Hepatocyte (in vitro differentiated cells): ENCODE measurements around the gene GLT8D1. TPM values are rescaled to one million over a fixed set of nuclear protein-coding genes. Genes with fewer than 3 reads are reported as not detected.

Source experiments
- DNase-seq: peaks from one replicate; pipeline ENCODE4 v3.0.0-alpha.2; 2016; ENCODE audit warnings: low spot score
- H2AFZ ChIP-seq: fragments of 200-600 bp; sonication (generic); 2 replicates; pipeline ENCODE4 v1.6.0; 2016; ENCODE audit warnings: antibody characterized with exemption, mild to moderate bottlenecking
- H3K27ac ChIP-seq: fragments of 200-600 bp; sonication (generic); 2 replicates; pipeline ENCODE4 v1.5.1; 2016; ENCODE audit warnings: mild to moderate bottlenecking
- H3K27me3 ChIP-seq: fragments of 200-600 bp; sonication (generic); 2 replicates; pipeline ENCODE4 v1.6.1; 2016
- H3K36me3 ChIP-seq: fragments of 200-600 bp; sonication (generic); replicated peaks from 2 replicates; pipeline ENCODE4 v1.5.1; 2016; ENCODE audit warnings: low read depth; ENCODE audit not compliant: insufficient read depth
- H3K4me1 ChIP-seq: fragments of 200-600 bp; sonication (generic); 2 replicates; pipeline ENCODE4 v1.5.1; 2016; ENCODE audit warnings: mild to moderate bottlenecking, moderate library complexity; ENCODE audit not compliant: insufficient read depth
- H3K4me2 ChIP-seq: fragments of 200-600 bp; sonication (generic); 2 replicates; pipeline ENCODE4 v1.6.0; 2016
- H3K4me3 ChIP-seq: fragments of 200-600 bp; sonication (generic); 2 replicates; pipeline ENCODE4 v1.5.1; 2016; ENCODE audit warnings: mild to moderate bottlenecking
- H3K79me2 ChIP-seq: fragments of 200-600 bp; sonication (generic); 2 replicates; pipeline ENCODE4 v1.6.0; 2017; ENCODE audit warnings: mild to moderate bottlenecking
- H3K9me2 ChIP-seq: fragments of 200-600 bp; sonication (generic); replicated peaks from 2 replicates; pipeline ENCODE4 v1.6.0; 2017; ENCODE audit warnings: mild to moderate bottlenecking; ENCODE audit not compliant: insufficient read depth
- H3K9me3 ChIP-seq: fragments of 200-600 bp; sonication (generic); 2 replicates; pipeline ENCODE4 v1.5.1; 2016; ENCODE audit warnings: low read depth, mild to moderate bottlenecking
- H4K20me1 ChIP-seq: fragments of 200-600 bp; sonication (generic); 2 replicates; pipeline ENCODE4 v1.6.0; 2016; ENCODE audit warnings: mild to moderate bottlenecking; ENCODE audit not compliant: insufficient read depth, poor library complexity, severe bottlenecking
- EZH2 ChIP-seq: fragments of 200-600 bp; sonication (generic); IDR thresholded peaks from 2 replicates; pipeline ENCODE4 v1.6.1; 2016; ENCODE audit warnings: antibody characterized with exemption, mild to moderate bottlenecking, borderline replicate concordance
- EZH2phosphoT487 ChIP-seq: fragments of 200-600 bp; sonication (generic); IDR thresholded peaks from one replicate; pipeline ENCODE4 v1.6.1; 2018; ENCODE audit warnings: antibody characterized with exemption, mild to moderate bottlenecking, low read depth, moderate library complexity; ENCODE audit not compliant: unreplicated experiment, severe bottlenecking
- WGBS: methylation state at CpG from one replicate; pipeline ENCODE4 v1.1.6; 2016; ENCODE audit warnings: low lambda C conversion rate; ENCODE audit errors: missing lambda C conversion rate; 5-methylcytosine and 5-hydroxymethylcytosine counted together
- polyA plus RNA-seq: library from polyadenylated mRNA; unstranded; fragments of >200 nt; fragmentation: Nextera tagmentation; extraction: Ambion mirVana; gene quantifications from 2 replicates; pipeline ENCODE4 v1.2.1, GENCODE V29; 2016
- total RNA-seq: library from RNA; depleted of rRNA; stranded (reverse); fragments of >200 nt; gene quantifications from 2 replicates; pipeline ENCODE4 v1.2.3, GENCODE V29; 2014
- TF ChIP-seq, protein P1 (sequence below): fragments of 200-600 bp; sonication (generic); IDR thresholded peaks from 2 replicates; pipeline ENCODE4 v1.5.1; 2016; ENCODE audit warnings: antibody characterized with exemption, mild to moderate bottlenecking; ENCODE audit not compliant: poor library complexity

GLT8D1 gene
- total and polyA plus RNA-seq, 2 experiments from 2014 or later, result 79.9 to 97.9 TPM

- H3K9me2 ChIP-seq, result no peaks in the 10 kb centered on the region
- no peak overlapping the region for H3K4me3 ChIP-seq
- H2AFZ ChIP-seq, result no peak overlapping the region
- H3K4me1 ChIP-seq, result no peaks in the 10 kb centered on the region
- no peak overlapping the region for H3K27ac ChIP-seq
- H4K20me1 ChIP-seq, result peaks cover 3% of the 10 kb centered on the region
- no peaks in the 10 kb centered on the region for H3K36me3 ChIP-seq
- H3K4me2 ChIP-seq, result no peak overlapping the region
- H3K27me3 ChIP-seq, result no peaks in the 10 kb centered on the region
- H3K79me2 ChIP-seq, result no peaks in the 10 kb centered on the region
- no peaks in the 10 kb centered on the region for H3K9me3 ChIP-seq
- no peak for DNase-seq
- 93% methylated on average over 3 of the region's 3 CpGs for WGBS
- TF ChIP-seq EZH2 (no peak), EZH2phosphoT487 (no peak)
- TF ChIP-seq, protein P1, sequence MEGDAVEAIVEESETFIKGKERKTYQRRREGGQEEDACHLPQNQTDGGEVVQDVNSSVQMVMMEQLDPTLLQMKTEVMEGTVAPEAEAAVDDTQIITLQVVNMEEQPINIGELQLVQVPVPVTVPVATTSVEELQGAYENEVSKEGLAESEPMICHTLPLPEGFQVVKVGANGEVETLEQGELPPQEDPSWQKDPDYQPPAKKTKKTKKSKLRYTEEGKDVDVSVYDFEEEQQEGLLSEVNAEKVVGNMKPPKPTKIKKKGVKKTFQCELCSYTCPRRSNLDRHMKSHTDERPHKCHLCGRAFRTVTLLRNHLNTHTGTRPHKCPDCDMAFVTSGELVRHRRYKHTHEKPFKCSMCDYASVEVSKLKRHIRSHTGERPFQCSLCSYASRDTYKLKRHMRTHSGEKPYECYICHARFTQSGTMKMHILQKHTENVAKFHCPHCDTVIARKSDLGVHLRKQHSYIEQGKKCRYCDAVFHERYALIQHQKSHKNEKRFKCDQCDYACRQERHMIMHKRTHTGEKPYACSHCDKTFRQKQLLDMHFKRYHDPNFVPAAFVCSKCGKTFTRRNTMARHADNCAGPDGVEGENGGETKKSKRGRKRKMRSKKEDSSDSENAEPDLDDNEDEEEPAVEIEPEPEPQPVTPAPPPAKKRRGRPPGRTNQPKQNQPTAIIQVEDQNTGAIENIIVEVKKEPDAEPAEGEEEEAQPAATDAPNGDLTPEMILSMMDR, result no peak
Observed at GRCh38 chr3:52655895-52656294, 49.7 kb downstream of the GLT8D1 start.

- Histone ChIP-seq H2AFZ (no peak overlapping the region), H3K4me3 (no peak overlapping the region), H3K4me1 (no peaks in the 10 kb centered on the region), H3K79me2 (no peaks in the 10 kb centered on the region), H3K9me2 (no peaks in the 10 kb centered on the region), H3K27me3 (no peaks in the 10 kb centered on the region), H3K27ac (no peak overlapping the region), H3K9me3 (no peaks in the 10 kb centered on the region), H4K20me1 (peaks cover 3% of the 10 kb centered on the region), H3K36me3 (peaks cover 4% of the 10 kb centered on the region), H3K4me2 (no peak overlapping the region)
- DNase-seq, result no peak
- TF ChIP-seq EZH2phosphoT487, result no peak
- TF ChIP-seq, protein P1, result no peak
- no peak for TF ChIP-seq EZH2
Observed at GRCh38 chr3:52651592-52651991, 54.0 kb downstream of the GLT8D1 start.

DNA sequence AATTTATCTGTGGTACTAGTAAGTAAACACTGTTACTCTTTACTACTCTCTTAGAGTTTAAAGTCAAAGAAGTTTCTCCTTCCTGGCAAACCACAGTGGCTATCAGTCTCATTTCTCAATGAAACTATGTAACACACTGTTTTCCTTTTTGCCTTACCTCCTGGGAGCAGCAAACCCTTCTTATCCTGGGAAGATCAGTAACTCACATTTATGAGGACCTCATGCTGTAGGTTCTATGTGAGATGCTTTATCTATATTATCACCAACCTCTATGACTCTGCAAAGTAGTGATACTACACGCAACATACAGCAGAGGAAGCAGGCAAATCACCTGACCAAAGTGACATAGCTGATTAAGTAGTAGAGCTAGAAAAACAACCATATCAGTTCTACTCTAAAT lies 55.2 kb downstream of the GLT8D1 start:
- Histone ChIP-seq H3K79me2 (no peaks in the 10 kb centered on the region), H3K27ac (no peak overlapping the region), H3K4me3 (no peak overlapping the region), H3K9me2 (no peaks in the 10 kb centered on the region), H3K4me2 (no peak overlapping the region), H2AFZ (no peak overlapping the region), H3K27me3 (no peaks in the 10 kb centered on the region), H3K4me1 (no peaks in the 10 kb centered on the region), H4K20me1 (peaks cover 2% of the 10 kb centered on the region), H3K9me3 (no peaks in the 10 kb centered on the region), H3K36me3 (peaks cover 4% of the 10 kb centered on the region)
- DNase-seq, result no peak
- no peak for TF ChIP-seq EZH2phosphoT487
- TF ChIP-seq, protein P1, result no peak
- TF ChIP-seq EZH2, result no peak
- 97% methylated on average over 1 of the region's 1 CpG for WGBS
